Stimulated activated CD4-positive, alpha-beta T cell treated with anti-CD3 and anti-CD28 coated beads, Interleukin-4, amount 100 ng/mL, for 1 hour (primary cell): ENCODE data around the gene ADGRD1.
"Not testable (repeated sequence)": the region's sequence is repeated elsewhere in the genome, so short reads cannot be mapped to it uniquely, and the experiment has no call there.

Experiments used
- DNase-seq: peaks from one replicate; pipeline ENCODE4 v3.0.0-alpha.2; 2020

Gene ADGRD1

GRCh38 chr12:131108177-131108955 is 154.7 kb downstream of the ADGRD1 start:
- DNase-seq, result no peak

DNA sequence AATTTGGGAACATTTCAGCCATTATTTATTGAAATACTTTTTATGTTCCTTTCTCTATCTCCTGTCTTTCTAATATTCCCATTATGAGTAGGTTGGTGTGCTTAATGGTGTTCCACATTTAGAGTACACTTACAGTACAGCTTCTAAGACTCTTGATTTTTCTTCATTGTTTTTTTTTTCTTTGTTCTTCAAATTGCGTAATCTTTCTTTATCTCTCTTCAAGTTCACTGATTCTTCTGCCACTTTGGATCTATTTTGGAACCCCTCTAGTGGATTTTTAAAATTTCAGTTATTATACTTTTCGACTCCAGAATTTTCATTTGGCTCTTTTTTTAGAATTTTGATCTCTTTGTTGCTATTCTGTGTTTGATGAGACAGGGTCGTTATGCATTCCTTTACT is 157.7 kb downstream of the ADGRD1 start:
- no peak for DNase-seq

DNA sequence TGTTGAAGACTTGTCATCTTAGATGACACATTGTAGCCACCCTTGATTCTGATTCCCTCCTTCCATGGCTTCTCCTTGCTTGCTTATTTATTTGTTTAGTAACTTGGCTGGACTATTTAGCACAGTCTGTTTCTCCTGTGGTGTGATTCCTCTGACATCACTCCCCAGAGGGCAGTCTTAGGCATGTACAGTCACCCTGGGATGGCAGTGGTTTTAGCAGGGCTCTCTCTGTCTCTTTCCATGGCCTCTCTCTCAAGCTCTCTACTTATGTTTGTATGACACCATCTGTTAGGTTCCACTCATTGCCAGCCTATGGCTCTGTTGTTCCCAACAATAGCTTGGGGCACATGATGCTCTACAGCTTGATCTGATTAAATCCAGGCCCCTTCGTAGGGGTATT is 158.3 kb downstream of the ADGRD1 start:
- DNase-seq, result no peak

DNA sequence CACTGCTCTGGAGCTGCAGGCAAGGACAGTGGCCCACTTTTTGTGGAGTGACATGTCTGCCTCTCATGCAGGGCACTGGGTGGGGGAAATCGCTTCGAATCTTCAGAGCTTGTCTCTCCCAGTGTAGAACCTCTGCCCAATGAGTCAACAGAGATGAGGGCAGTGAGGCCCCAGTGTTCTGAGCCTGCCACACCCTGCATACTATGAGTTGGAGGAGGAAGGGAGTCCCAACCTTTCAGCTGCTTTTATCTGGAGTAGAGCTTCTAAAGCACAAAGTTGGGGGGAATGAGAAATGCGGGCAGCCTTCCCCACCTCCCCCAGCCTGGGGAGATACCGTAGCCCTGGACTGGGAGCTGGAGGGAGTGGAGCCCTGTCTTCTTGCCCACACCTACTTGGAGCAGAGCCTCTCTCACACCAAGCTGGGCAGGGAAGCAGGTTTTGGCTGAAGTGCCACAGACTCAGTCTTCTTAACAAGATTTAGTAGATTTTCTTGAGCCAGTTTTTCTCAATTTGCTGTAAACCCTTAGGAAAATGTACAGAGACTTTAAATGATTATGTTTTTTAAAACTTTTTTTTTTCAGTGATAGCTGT is 159.1 kb downstream of the ADGRD1 start:
- DNase-seq, result no peak

- no peak for DNase-seq
Measured at GRCh38 chr12:131113568-131114270, 160.0 kb downstream of the ADGRD1 start.

DNA sequence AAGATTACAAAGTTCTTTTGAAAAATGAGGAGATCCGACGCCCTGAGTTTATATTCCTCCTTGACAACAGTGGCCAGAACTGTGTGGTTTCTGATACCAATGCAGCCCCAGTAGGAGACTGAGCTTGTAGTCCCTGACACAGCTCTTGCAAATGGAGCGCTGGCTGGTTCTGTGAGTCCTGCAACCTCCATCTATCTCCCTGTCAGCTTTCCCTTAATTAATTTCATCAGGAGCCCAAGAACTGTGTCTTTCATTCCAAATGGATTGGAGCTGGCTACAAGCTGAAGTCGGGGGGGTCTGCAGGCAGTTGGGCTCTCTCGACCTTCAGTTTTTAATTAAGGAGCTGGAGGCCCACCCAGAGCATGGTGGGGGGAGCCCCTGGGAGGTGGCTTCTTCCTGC is 160.6 kb downstream of the ADGRD1 start:
- DNase-seq, result no peak

- DNase-seq, result no peak
Measured at GRCh38 chr12:131114942-131115584, 161.4 kb downstream of the ADGRD1 start.

- no peak for DNase-seq
Measured at GRCh38 chr12:131115766-131116467, 162.2 kb downstream of the ADGRD1 start.

DNA sequence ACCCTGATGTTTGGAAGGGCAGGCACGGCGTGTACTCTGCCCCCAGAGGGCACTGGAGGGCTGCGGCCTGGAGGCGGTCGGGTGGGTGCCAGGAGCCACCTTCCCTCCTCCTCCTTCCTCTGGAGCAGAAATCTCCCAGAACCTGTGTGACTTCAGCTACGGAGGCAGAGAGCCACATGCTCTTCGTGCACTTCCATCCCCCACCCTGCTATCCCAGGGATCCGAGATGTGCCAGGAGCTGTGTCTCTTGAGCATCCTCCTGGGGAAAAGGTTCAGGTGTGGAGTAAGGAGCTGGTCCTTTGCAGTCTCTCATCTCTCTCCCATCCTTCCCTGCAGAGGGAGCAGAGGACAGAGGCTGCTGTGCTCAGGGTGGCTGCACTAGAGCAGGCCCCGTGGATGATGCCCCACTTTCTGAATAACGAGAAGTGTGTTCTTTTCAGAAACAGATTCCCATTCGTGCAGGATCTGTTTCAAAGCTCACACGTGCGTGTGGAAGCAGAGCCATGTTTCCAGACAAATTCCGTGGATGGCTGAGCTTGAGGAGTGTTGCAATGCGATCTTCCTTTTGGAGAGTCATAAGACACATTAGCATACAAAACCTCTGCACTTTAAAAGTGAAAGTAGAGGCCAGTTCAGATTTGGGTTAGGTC is 162.9 kb downstream of the ADGRD1 start:
- no peak for DNase-seq

DNA sequence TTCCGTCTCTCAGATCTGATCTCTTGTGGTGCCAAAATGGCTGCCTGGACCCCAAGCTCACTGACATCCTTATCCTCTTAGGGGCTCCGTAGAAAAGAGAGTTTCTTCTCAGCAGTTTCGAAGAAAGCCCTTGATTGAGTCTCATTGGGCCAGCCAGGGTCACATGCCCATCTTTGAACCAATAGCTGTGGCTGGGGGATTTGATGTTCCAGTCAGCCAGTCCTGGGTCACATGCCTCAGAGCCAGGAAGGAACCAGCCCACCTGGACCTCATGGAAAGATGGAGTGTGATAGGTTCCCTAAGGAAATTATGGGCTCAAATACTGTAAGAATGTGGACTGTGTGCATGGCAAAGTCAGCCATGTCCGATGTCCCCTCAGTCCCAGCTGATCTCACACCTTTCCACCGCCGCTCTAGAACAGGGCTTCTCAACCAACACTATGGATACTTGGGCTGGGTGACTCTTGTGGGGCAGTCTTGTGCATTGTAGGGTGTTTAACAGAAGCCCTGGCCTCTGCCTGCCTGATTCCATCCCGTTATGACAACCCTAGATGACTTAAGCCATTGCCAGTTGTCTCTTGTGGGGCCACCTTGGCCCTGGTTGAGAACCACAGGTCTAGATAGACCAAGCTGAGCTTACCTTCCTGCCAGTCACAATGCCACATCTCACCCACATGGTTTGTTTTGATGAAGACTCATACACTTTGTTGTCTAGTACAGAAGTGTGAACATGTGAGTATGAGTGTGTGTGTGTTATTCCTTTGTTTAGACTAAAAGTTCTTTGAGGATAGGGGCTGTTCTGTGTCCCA is 163.9 kb downstream of the ADGRD1 start:
- no peak for DNase-seq

DNA sequence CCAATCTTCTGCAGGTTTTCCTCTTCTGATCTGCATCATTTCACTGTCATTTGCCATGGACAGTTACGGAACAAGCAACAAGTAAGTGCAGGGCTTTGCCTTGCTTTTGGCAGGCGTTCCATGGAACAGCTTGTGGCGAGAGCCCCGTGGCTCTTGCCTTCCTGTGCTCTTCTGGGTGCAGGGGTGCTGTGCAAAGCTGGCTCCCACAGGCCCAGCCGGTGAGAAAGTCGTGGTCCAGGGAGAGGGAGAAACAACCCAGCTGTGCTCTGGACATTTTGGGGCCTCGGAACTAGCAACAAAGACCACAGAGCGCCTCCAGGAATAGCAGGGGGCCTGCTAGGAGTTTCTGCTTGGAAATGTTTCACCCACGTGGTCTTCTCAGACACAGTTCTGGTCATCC is 164.7 kb downstream of the ADGRD1 start:
- DNase-seq, result no peak

DNA sequence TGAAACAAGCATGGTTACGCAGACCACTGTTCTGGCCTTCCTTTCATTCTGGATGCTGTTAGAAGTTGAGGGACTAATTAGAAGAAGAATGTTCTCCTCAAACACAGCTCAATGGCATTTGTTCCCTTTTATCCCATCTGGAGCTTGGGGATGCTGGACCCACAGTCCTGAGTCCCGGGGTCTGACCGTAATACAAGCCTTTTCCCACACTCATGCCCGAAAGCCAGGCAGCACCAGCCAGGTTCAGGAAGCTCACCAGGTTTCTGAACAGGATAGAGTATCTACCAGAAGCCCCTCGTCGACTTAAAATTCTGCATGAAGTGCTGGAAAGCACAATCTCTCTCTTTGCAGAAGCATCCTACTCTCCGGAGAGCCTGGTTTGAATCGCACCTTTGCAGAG is 165.6 kb downstream of the ADGRD1 start:
- DNase-seq, result not testable (repeated sequence)

DNA sequence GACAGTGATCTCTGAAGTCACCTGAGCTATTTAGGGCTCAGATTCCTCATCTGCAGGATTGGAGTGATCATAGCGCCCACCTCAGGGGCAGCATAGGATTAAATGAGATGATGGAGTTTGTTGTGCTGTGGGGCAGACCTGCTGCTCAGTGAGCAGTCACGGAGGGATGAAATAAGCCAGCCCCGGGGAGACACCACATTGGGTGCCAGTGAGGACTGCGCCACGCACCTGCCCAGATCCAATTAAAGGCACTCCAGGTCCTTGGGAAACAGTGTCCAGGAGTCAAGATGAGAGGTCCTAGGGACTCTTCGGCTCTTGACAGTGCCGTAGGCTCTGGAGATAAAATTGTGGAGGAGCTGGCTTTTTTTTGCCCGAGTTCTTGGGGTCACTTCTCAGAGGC is 166.2 kb downstream of the ADGRD1 start:
- DNase-seq, result no peak

GRCh38 chr12:131120831-131121271 is 167.1 kb downstream of the ADGRD1 start:
- no peak for DNase-seq

DNA sequence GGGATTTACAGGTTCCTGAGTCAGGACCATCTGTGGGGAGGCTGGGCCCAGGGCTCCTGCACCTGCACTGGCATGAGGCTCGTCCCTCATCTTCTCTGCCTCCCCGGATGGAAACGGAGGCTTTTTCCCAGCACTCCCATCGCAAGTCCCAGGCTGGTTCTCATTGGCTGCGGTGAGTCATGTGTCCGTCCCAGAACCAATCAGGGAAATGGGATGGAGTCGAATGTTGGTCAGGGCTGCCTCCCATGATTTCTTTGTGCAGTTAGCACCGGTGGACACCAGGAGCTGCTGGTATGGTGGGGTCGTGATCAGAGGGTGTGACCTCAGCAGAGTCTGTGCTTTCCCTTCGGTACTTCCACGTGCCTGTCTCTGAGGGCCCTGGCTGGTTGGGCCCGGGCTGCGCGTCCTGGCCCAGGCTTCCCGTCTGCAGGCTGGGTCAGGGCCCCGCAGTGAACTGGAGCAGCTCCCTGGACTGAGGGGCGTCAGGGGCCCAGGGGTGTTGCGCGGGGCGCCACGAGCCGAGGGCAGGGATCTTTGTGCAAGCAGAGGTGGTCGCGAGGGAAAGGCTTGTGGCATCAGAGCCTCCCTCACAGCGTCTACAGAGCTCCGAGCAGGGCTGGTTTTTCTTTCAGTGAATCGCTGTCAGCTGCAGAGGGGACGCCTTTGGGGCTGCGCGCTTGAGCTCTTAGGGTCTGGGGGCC is 168.1 kb downstream of the ADGRD1 start:
- no peak for DNase-seq

- DNase-seq, result no peak
Measured at GRCh38 chr12:131122631-131123030, 168.9 kb downstream of the ADGRD1 start.

DNA sequence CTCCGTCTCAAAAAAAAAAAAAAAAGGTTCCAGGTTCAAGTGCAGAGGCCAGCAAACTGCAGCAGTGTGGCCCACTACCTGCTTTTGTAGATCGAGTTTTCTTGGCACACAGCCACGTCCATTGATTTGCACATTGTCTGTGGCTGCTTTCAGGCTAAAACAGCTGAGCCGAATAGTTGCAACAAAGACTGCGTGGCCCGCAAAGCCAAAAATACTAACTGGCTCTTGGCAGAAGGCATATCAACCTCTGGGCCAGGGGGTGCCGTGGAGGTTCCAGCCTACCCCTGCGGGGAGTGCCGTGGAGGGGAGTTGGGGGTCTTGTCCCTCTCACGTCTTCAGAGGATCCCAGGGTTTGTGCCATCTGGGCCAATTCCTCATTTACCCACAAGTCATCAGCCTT is 170.1 kb downstream of the ADGRD1 start:
- DNase-seq, result no peak

DNA sequence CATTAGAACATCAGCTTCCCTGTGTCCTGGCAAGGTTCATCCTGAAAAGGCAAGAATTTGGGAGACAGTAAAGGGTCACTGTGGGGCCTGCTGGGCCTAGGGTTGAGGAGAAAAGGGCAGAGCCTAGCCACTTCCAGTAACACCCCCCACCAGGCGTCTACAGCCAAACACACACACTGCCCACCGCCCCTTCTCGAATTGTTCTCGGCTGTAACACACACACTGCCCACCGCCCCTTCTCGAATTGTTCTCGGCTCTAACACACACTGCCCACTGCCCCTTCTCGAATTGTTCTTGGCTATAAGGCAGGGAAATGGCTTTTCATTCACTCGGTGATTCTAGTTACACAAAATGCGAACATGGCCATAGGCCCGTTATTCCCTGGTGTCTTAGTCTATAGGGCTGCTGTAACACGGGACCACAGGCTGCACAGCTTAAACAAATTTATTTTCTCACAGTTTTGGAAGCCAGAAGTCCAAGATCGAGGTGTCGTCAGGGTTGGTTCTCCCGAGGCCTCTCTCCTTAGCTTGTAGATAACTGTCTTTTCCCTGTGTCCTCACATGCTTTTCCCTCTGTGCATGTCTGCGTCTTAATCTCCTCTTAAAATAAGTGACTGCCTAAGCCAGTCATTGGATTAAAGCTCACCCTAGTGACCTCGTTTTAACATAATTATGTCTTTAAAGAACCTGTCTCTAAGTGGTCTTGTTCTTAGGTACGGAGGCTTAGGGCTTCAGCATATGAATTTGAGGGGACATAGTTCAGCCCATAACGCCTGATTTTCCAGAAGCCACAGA is 171.0 kb downstream of the ADGRD1 start:
- no peak for DNase-seq

DNA sequence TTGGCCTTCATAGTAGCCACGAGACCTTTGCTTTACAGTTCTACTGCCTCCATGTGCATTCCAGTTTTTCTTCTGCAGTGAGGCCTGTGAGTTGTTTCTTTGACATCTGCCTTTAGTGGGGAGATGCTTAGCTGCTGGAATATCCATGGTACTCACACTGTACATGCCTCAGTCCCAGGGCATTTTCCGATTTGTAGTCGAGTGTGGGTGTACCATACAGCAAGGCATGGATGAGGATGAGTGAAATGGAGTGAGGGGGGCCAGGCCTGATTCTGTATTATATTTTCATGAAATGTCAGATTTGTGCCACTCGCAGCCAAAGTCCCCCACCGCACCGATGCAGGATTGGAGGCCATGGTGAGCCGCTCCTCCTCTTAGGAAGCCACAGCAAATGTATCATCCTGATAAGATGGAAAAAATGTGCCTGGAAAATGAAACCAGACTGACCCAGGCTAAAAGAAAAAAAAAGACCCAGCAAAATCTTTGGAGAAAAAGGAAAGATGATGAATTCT is 173.0 kb downstream of the ADGRD1 start:
- no peak for DNase-seq

GRCh38 chr12:131128556-131128955 is 174.8 kb downstream of the ADGRD1 start:
- no peak for DNase-seq
